ENCODE data around the gene PKN2. TPM values are rescaled to one million over a fixed set of nuclear protein-coding genes. Genes with fewer than 3 reads are reported as not detected.
"Not testable (repeated sequence)": the region's sequence is repeated elsewhere in the genome, so short reads cannot be mapped to it uniquely, and the experiment has no call there.

Gene PKN2
- total and polyA plus RNA-seq, 2 of the 4 experiments (the other 2 are of a cell fraction) = 12.7 to 22.2 TPM

DNA sequence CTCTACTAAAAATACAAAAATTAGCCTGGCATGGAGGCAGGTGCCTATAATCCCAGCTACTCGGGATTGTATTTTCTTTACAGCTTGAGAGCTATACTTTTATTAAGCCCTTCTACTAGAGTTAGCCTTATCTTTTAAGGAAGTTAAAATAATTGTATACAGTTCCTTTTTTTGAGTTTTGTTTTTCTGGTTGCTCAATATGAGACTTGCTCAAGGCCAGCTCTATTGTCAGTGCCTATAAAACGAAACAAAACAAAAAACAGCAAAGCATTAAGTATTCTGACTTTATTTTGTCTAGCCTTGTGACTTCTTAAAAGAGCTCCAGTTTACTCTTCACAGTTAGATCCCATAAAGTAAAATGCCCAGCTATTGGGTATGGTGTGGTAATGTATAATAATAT lies 17.2 kb downstream of the PKN2 start:
- ChIA-PET CTCF (no interaction called here), POLR2A (ENCODE audit: unreplicated experiment) (no interaction called here)
- WGBS, 2 experiments (ENCODE audit: extremely low coverage in 2 of 2, insufficient read length in 1 of 2) = no CpG with 5 or more reads among the region's 2 CpGs

DNA sequence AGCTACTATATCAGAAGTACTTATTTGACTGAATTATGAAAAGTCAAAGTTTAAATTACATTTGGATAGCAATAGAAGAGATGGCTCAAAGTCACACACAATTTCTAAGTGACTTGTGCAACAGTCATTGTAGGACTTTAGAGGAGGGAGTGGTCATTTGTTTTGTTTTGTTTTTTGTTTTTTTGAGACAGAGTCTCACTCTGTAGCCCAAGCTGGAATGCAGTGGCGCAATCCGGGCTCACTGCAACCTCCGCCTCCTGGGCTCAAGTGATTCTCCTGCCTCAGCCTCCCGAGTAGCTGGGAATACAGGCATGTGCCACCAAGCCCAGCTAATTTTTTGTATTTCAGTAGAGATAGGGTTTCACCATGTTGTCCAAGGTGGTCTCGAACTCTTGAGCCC lies 17.7 kb downstream of the PKN2 start:
- H4K20me1 ChIP-seq (ENCODE audit: insufficient read depth, low read length); DNase-seq; ATAC-seq (ENCODE audit: low read depth); H4K8ac ChIP-seq (ENCODE audit: low read depth in 2 of 2, low read length in 2 of 2); H2BK5ac ChIP-seq (ENCODE audit: low read depth, low read length, poor library complexity, severe bottlenecking); H3K18ac ChIP-seq (ENCODE audit: low read depth, low read length); H2AFZ ChIP-seq (replicated peaks; ENCODE audit: low read length, poor library complexity); H3K9me1 ChIP-seq (ENCODE audit: insufficient read depth, low read length); H2BK120ac ChIP-seq (ENCODE audit: low read depth, low read length); BruUV-seq (replicated peaks); H2AK5ac ChIP-seq (ENCODE audit: low read depth, low read length); H2BK20ac ChIP-seq (ENCODE audit: low read depth, low read length); H4K5ac ChIP-seq (ENCODE audit: low read depth, low read length); H4K91ac ChIP-seq (ENCODE audit: insufficient read depth, low read depth, low read length); H3K4me3 ChIP-seq (ENCODE audit: insufficient read depth, low read depth, low read length); H2AK9ac ChIP-seq (replicated peaks; ENCODE audit: low read depth, low read length, poor library complexity); H3K4me2 ChIP-seq (ENCODE audit: low read depth, low read length); H3K4me1 ChIP-seq (ENCODE audit: control insufficient read depth, insufficient read depth, low read length); H2BK15ac ChIP-seq (ENCODE audit: low read depth, low read length); H3K56ac ChIP-seq (ENCODE audit: extremely low read depth, insufficient read depth, low read length); in situ Hi-C loops (cut with MboI; ENCODE audit: low sequenced_read_pairs); dilution Hi-C loops (cut with HindIII; ENCODE audit: low sequenced_read_pairs, unreplicated experiment); CTCF ChIA-PET; H3K27ac ChIP-seq (ENCODE audit: insufficient read depth, low read length); H3K9ac ChIP-seq (ENCODE audit: low read depth, low read length); H3K14ac ChIP-seq (replicated peaks; ENCODE audit: low read depth, low read length); H3K36me3 ChIP-seq (ENCODE audit: control insufficient read depth, insufficient read depth, low read length); intact Hi-C loops (cut with micrococcal nuclease); H3K9me3 ChIP-seq (ENCODE audit: control insufficient read depth, insufficient read depth, low read length); POLR2A ChIA-PET (ENCODE audit: unreplicated experiment); H3K4ac ChIP-seq (ENCODE audit: low read depth, low read length); H3K23ac ChIP-seq (ENCODE audit: low read depth, low read length); H3K27me3 ChIP-seq (ENCODE audit: control insufficient read depth, insufficient read depth, low read length): not testable (repeated sequence)
- H3K79me1 ChIP-seq (ENCODE audit: low read depth in 1 of 2, low read length in 2 of 2) = peaks cover 14 to 41% of the 10 kb centered on the region in 2 experiments
- no CpG with 5 or more reads among the region's 5 CpGs for WGBS, 2 experiments (ENCODE audit: extremely low coverage in 2 of 2, insufficient read length in 1 of 2)

More for the DNA sequence above, 17.2 kb downstream of the PKN2 start:
- dilution Hi-C loops (cut with HindIII; ENCODE audit: low sequenced_read_pairs, unreplicated experiment) (no loop called here), intact Hi-C loops (cut with micrococcal nuclease) (no loop called here), in situ Hi-C loops (cut with MboI; ENCODE audit: low sequenced_read_pairs) (no loop called here)
- Histone ChIP-seq H3K4me3 (ENCODE audit: insufficient read depth, low read depth, low read length) (no peak overlapping the region), H3K9me3 (ENCODE audit: control insufficient read depth, insufficient read depth, low read length) (no peaks in the 10 kb centered on the region), H2BK15ac (ENCODE audit: low read depth, low read length) (no peak overlapping the region), H3K79me1 (ENCODE audit: low read depth in 1 of 2, low read length in 2 of 2) (peaks cover 17 to 44% of the 10 kb centered on the region in 2 experiments), H3K4me2 (ENCODE audit: low read depth, low read length) (no peak overlapping the region), H3K14ac (replicated peaks; ENCODE audit: low read depth, low read length) (no peak overlapping the region), H3K27ac (ENCODE audit: insufficient read depth, low read length) (no peak overlapping the region), H3K4me1 (ENCODE audit: control insufficient read depth, insufficient read depth, low read length) (peaks cover 8% of the 10 kb centered on the region; the same call in 1 of the 2 replicates), H3K9me1 (ENCODE audit: insufficient read depth, low read length) (0 out of 2 replicates have a peak, but pooled peaks cover 2% of the 10 kb centered on the region), H3K9ac (ENCODE audit: low read depth, low read length) (no peak overlapping the region), H2AK9ac (replicated peaks; ENCODE audit: low read depth, low read length, poor library complexity) (no peak overlapping the region), H2BK120ac (ENCODE audit: low read depth, low read length) (no peak overlapping the region), H2AFZ (replicated peaks; ENCODE audit: low read length, poor library complexity) (no peak overlapping the region), H4K5ac (ENCODE audit: low read depth, low read length) (no peak overlapping the region), H2BK5ac (ENCODE audit: low read depth, low read length, poor library complexity, severe bottlenecking) (no peak overlapping the region), H3K27me3 (ENCODE audit: control insufficient read depth, insufficient read depth, low read length) (no peaks in the 10 kb centered on the region), H3K56ac (ENCODE audit: extremely low read depth, insufficient read depth, low read length) (no peak overlapping the region), H3K4ac (ENCODE audit: low read depth, low read length) (no peak overlapping the region), H4K8ac (ENCODE audit: low read depth in 2 of 2, low read length in 2 of 2) (no peak overlapping the region), H2BK20ac (ENCODE audit: low read depth, low read length) (no peak overlapping the region), H4K91ac (ENCODE audit: insufficient read depth, low read depth, low read length) (no peak overlapping the region), H3K23ac (ENCODE audit: low read depth, low read length) (no peak overlapping the region), H3K18ac (ENCODE audit: low read depth, low read length) (no peak overlapping the region), H3K36me3 (ENCODE audit: control insufficient read depth, insufficient read depth, low read length) (no peaks in the 10 kb centered on the region), H4K20me1 (ENCODE audit: insufficient read depth, low read length) (peaks cover 7% of the 10 kb centered on the region; the same call in 1 of the 2 replicates), H2AK5ac (ENCODE audit: low read depth, low read length) (no peak overlapping the region)
- ATAC-seq (ENCODE audit: low read depth) (no peak), DNase-seq (no peak)
- TF ChIP-seq POLR2A (IDR thresholded peaks at IDR 0.05; ENCODE audit: low read depth, low read length) (no peak), CEBPB (IDR thresholded peaks at IDR 0.05; ENCODE audit: low read depth, low read length) (0 out of 2 replicates have a peak, but pooled peaks have one; percentile 1)
- BruUV-seq (replicated peaks) = no TSS peak
